Trophoblast cell (in vitro differentiated cells and primary cell): ENCODE data around the gene FAM9A.

Source experiments
- DNase-seq, 2 donors: peaks; one replicate each; pipeline ENCODE4 v3.0.0-alpha.2; 2016
- H2AFZ ChIP-seq: 2 replicates; pipeline ENCODE4 v1.6.1; 2013; ENCODE audit warnings: low read length, moderate library complexity, mild to moderate bottlenecking; ENCODE audit not compliant: insufficient read depth, poor library complexity
- H2AK5ac ChIP-seq: 2 replicates; pipeline ENCODE4 v1.6.1; 2013; ENCODE audit warnings: mild to moderate bottlenecking, low read length
- H2BK120ac ChIP-seq: 2 replicates; pipeline ENCODE4 v1.6.1; 2013; ENCODE audit warnings: low read length, mild to moderate bottlenecking, moderate library complexity; ENCODE audit not compliant: insufficient read depth, poor library complexity
- H2BK12ac ChIP-seq: 2 replicates; pipeline ENCODE4 v1.6.1; 2013; ENCODE audit warnings: mild to moderate bottlenecking, low read length, moderate library complexity
- H2BK5ac ChIP-seq: 2 replicates; pipeline ENCODE4 v1.6.1; 2013; ENCODE audit warnings: low read length, low read depth, moderate library complexity, mild to moderate bottlenecking; ENCODE audit not compliant: poor library complexity
- H3K14ac ChIP-seq: 2 replicates; pipeline ENCODE4 v1.6.1; 2013; ENCODE audit warnings: mild to moderate bottlenecking, low read length
- H3K18ac ChIP-seq: 2 replicates; pipeline ENCODE4 v1.6.1; 2013; ENCODE audit warnings: mild to moderate bottlenecking, low read length
- H3K23ac ChIP-seq: 2 replicates; pipeline ENCODE4 v1.6.1; 2013; ENCODE audit warnings: low read length
- H3K27ac ChIP-seq: 2 replicates; pipeline ENCODE4 v1.5.1; 2013; ENCODE audit warnings: low read depth, mild to moderate bottlenecking, inconsistent platforms, low read length, moderate library complexity
- H3K27me3 ChIP-seq: 2 replicates; pipeline ENCODE4 v1.6.1; 2013; ENCODE audit warnings: inconsistent platforms, mild to moderate bottlenecking, low read length, moderate library complexity; ENCODE audit not compliant: insufficient read depth
- H3K36me3 ChIP-seq, 2 experiments: 1 replicate in 1 of 2; 2 replicates in 1 of 2; pipeline ENCODE4 v1.6.1; 2013; ENCODE audit warnings: low read length in 2 of 2, mild to moderate bottlenecking in 2 of 2, moderate library complexity in 1 of 2; ENCODE audit not compliant: insufficient read depth in 2 of 2, control insufficient read depth in 1 of 2
- H3K4ac ChIP-seq: 2 replicates; pipeline ENCODE4 v1.6.1; 2013; ENCODE audit warnings: low read depth, mild to moderate bottlenecking, low read length, moderate library complexity
- H3K4me1 ChIP-seq, 2 experiments: 1 replicate in 1 of 2; 2 replicates in 1 of 2; pipeline ENCODE4 v1.6.1; 2013; ENCODE audit warnings: low read length in 2 of 2, mild to moderate bottlenecking in 2 of 2, moderate library complexity in 1 of 2; ENCODE audit not compliant: insufficient read depth in 2 of 2, control insufficient read depth in 1 of 2
- H3K4me2 ChIP-seq: 2 replicates; pipeline ENCODE4 v1.6.1; 2013; ENCODE audit warnings: inconsistent platforms, mild to moderate bottlenecking, low read length, moderate library complexity
- H3K4me3 ChIP-seq: 2 replicates; pipeline ENCODE4 v1.5.1; 2013; ENCODE audit warnings: mild to moderate bottlenecking, low read depth, low read length, inconsistent platforms
- H3K79me1 ChIP-seq: one replicate; pipeline ENCODE4 v1.6.1; 2013; ENCODE audit warnings: low read length
- H3K79me2 ChIP-seq: 2 replicates; pipeline ENCODE4 v1.6.1; 2013; ENCODE audit warnings: low read length, mild to moderate bottlenecking; ENCODE audit not compliant: control insufficient read depth, insufficient read depth, poor library complexity
- H3K9ac ChIP-seq: 2 replicates; pipeline ENCODE4 v1.6.1; 2013; ENCODE audit warnings: mild to moderate bottlenecking, low read length
- H3K9me3 ChIP-seq: 2 replicates; pipeline ENCODE4 v1.6.1; 2013; ENCODE audit warnings: low read depth, mild to moderate bottlenecking, control low read depth, inconsistent platforms, low read length; ENCODE audit not compliant: insufficient read depth
- H4K12ac ChIP-seq: 2 replicates; pipeline ENCODE4 v1.6.1; 2013; ENCODE audit warnings: low read depth, mild to moderate bottlenecking, low read length, moderate library complexity
- H4K8ac ChIP-seq: 2 replicates; pipeline ENCODE4 v1.6.1; 2013; ENCODE audit warnings: low read depth, mild to moderate bottlenecking, low read length, moderate library complexity
- H4K91ac ChIP-seq: one replicate; pipeline ENCODE4 v1.6.1; 2013; ENCODE audit warnings: low read depth, mild to moderate bottlenecking, low read length, moderate library complexity
- WGBS: extraction: QIAGEN DNeasy Blood & Tissue Kit; methylation state at CpG from one replicate; pipeline ENCODE4 v1.1.7; 2013; ENCODE audit warnings: missing lambda C conversion rate; ENCODE audit not compliant: insufficient read length, insufficient coverage; ENCODE audit errors: extremely low coverage; 5-methylcytosine and 5-hydroxymethylcytosine counted together

Gene FAM9A

DNA sequence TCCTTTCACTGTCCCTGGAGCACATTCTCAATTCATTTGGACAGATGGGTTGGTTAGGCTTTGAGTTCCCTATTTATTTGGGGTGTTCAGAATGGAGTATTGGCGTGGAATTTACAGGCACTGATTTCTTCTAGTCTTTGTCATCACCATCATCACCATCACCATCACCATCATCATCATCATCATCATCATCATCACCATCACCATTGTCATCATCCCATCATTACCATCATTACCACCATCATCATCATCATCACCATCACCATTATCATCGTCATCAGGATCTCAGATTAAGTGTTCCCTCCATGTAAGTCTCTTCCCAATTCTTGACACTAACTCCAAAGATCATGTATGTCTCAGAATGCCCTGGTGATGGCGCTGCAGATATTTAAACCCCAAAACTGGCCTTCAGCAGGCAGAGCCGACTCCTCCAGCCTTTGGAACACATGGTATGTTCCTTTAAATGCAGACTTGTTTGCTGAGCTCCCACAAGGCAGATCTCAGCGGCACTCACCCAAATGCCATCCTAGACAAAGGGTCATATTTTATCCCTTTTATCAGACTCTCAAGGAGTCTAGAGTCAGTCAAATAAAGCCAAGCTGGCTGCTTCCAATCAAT, 19.8 kb upstream of the FAM9A start:
- H3K27me3 ChIP-seq = no peaks in the 10 kb centered on the region
- no CpG with 5 or more reads among the region's 5 CpGs for WGBS
- no peaks in the 10 kb centered on the region for H3K36me3 ChIP-seq

DNA sequence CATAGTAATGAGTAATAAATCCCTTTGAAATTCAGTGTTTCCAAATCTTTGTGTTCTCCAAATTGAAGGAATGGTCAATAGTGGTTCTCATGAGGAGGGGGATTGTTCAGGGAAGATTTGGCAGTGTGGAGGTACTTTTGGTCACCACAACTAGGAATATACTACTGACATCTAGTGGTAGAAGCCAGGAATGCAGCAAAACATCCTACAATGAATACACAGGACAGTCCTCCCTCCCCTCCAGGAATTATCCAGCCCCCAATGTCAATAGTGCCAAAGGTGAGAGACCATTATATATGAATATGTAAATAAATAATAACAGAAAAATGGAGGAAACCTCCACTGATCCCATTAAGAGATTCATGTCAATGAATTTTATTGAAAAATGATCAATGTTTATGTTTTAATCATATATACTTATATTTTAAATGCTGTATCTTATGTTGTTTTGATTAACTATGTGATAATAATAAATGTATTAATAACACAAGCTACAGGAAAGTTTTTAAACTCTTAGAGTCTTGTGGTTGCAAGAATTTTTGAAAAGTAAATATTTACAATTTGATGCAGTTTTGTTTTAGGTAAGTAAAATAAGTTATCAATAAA, 14.4 kb upstream of the FAM9A start:
- Histone ChIP-seq H2BK5ac (no peak overlapping the region), H2BK120ac (no peak overlapping the region), H3K9ac (no peak overlapping the region), H2BK12ac (no peak overlapping the region), H3K36me3 (no peaks in the 10 kb centered on the region), H4K91ac (no peak overlapping the region), H3K79me2 (no peaks in the 10 kb centered on the region), H2AK5ac (no peak overlapping the region), H3K18ac (no peak overlapping the region), H3K9me3 (no peaks in the 10 kb centered on the region), H3K4me2 (no peak overlapping the region), H3K4me3 (no peak overlapping the region), H3K14ac (no peak overlapping the region), H3K4me1 (no peaks in the 10 kb centered on the region), H3K27ac (no peak overlapping the region), H3K4ac (no peak overlapping the region), H4K8ac (no peak overlapping the region), H2AFZ (no peak overlapping the region), H3K27me3 (no peaks in the 10 kb centered on the region), H4K12ac (no peak overlapping the region), H3K79me1 (no peaks in the 10 kb centered on the region), H3K23ac (no peak overlapping the region)
- peak in 1 of 2 donors; percentile 74 for DNase-seq

More for the DNA sequence above, 19.8 kb upstream of the FAM9A start:
- H2AFZ ChIP-seq = no peak overlapping the region
- no peak for DNase-seq
- no peak overlapping the region for H3K27ac ChIP-seq
- H3K9ac ChIP-seq = no peak overlapping the region
- H3K4me3 ChIP-seq = no peak overlapping the region
- no peak overlapping the region for H3K14ac ChIP-seq
- H3K18ac ChIP-seq = no peak overlapping the region
- H2BK12ac ChIP-seq = no peak overlapping the region
- H3K4ac ChIP-seq = no peak overlapping the region
- H3K9me3 ChIP-seq = no peaks in the 10 kb centered on the region
- H2BK5ac ChIP-seq = no peak overlapping the region
- H3K79me1 ChIP-seq = no peaks in the 10 kb centered on the region
- H3K79me2 ChIP-seq = no peaks in the 10 kb centered on the region
- H3K4me1 ChIP-seq = no peaks in the 10 kb centered on the region
- H3K23ac ChIP-seq = no peak overlapping the region
- H4K91ac ChIP-seq = no peak overlapping the region
- H3K4me2 ChIP-seq = no peak overlapping the region
- H2BK120ac ChIP-seq = no peak overlapping the region
- no peak overlapping the region for H2AK5ac ChIP-seq
- H4K12ac ChIP-seq = no peak overlapping the region
- H4K8ac ChIP-seq = no peak overlapping the region

DNA sequence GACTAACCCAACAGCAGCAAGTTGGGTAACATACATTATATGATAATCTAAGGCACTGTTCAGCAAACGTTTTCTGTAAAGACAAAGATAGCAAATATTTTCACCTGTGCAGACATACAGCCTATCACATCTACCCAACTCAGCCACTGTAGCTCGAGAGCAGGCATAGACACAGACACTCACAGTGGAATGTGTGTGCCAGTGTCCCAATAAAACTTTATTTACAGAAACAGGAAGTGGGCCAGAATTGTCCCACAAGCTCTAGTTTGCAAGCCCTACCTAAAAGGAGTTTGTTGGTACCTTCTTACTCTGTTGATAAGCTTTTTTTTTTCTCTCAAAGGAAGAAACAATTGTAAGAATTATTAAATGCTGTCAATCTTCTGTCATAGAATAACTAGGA, 11.9 kb upstream of the FAM9A start:
- no peaks in the 10 kb centered on the region for H3K9me3 ChIP-seq
- WGBS = no CpG with 5 or more reads among the region's 2 CpGs
- H3K4me1 ChIP-seq = no peaks in the 10 kb centered on the region
- no peak overlapping the region for H4K12ac ChIP-seq
- no peak for DNase-seq
- no peak overlapping the region for H3K27ac ChIP-seq
- no peaks in the 10 kb centered on the region for H3K36me3 ChIP-seq
- H3K79me1 ChIP-seq = no peaks in the 10 kb centered on the region
- H3K4me2 ChIP-seq = no peak overlapping the region
- no peak overlapping the region for H2BK12ac ChIP-seq
- no peak overlapping the region for H2AK5ac ChIP-seq
- no peak overlapping the region for H4K8ac ChIP-seq
- H2BK5ac ChIP-seq = no peak overlapping the region
- H3K18ac ChIP-seq = no peak overlapping the region
- no peak overlapping the region for H3K14ac ChIP-seq
- no peak overlapping the region for H2BK120ac ChIP-seq
- H3K23ac ChIP-seq = no peak overlapping the region
- H3K79me2 ChIP-seq = no peaks in the 10 kb centered on the region
- no peak overlapping the region for H2AFZ ChIP-seq
- H3K4ac ChIP-seq = no peak overlapping the region
- H3K4me3 ChIP-seq = no peak overlapping the region
- H4K91ac ChIP-seq = no peak overlapping the region
- H3K27me3 ChIP-seq = no peaks in the 10 kb centered on the region
- H3K9ac ChIP-seq = no peak overlapping the region

DNA sequence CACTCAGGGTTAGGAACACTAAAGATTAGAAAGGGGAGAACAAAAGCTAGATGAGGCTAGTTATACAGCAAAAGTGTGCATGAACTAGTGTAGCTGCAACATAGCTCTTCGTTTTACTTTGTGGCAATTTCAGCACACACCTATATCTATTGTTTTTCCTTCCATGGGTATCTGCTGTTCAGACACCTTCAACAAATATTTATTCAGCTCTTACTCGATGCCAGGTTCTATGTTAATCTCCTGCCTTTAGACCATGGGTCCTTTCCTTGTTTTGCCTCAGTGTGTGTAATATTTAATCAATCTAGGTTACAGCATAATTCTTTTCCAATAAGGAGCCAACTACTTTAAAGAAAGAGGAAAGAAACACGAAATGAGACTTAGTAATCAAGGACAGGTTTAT, 10.4 kb upstream of the FAM9A start:
- Histone ChIP-seq H3K9me3 (no peaks in the 10 kb centered on the region), H2BK12ac (no peak overlapping the region), H2BK120ac (no peak overlapping the region), H3K79me1 (no peaks in the 10 kb centered on the region), H3K4me3 (no peak overlapping the region), H3K23ac (no peak overlapping the region), H2BK5ac (no peak overlapping the region), H3K4me1 (no peaks in the 10 kb centered on the region), H3K4me2 (no peak overlapping the region), H4K12ac (no peak overlapping the region), H3K4ac (no peak overlapping the region), H2AFZ (no peak overlapping the region), H3K27me3 (no peaks in the 10 kb centered on the region), H3K9ac (no peak overlapping the region), H3K79me2 (no peaks in the 10 kb centered on the region), H2AK5ac (no peak overlapping the region), H4K91ac (no peak overlapping the region), H3K27ac (no peak overlapping the region), H3K14ac (no peak overlapping the region), H3K18ac (no peak overlapping the region), H3K36me3 (no peaks in the 10 kb centered on the region), H4K8ac (no peak overlapping the region)
- no CpG with 5 or more reads among the region's 3 CpGs for WGBS
- no peak for DNase-seq
